Measurements from ENCODE around the gene DSC3.

- no peak for TF ChIP-seq POLR2A (IDR thresholded peaks at IDR 0.05)
- no peak for TF ChIP-seq CTCF (IDR thresholded peaks at IDR 0.05)
- TF ChIP-seq POLR2AphosphoS5 (IDR thresholded peaks at IDR 0.05) = no peak
- no peak for TF ChIP-seq EP300 (IDR thresholded peaks at IDR 0.05; ENCODE audit: low read depth)
Observed at GRCh38 chr18:30988440-30988839, 54.1 kb downstream of the DSC3 start.
